HEK293 (cell line): ENCODE data around the gene KPTN.

Experiments
- CTCF ChIA-PET: fragments of 350-600 bp; formaldehyde crosslinking; extraction: SDS; loops from one replicate; lab custom pipeline; 2021; ENCODE audit warnings: antibody characterized with exemption; lab: Yijun Ruan, JAX
- POLR2A ChIA-PET: fragments of 300-600 bp; formaldehyde crosslinking; extraction: SDS; loops from one replicate; lab custom pipeline; 2020; ENCODE audit warnings: antibody characterized with exemption, inconsistent platforms; lab: Yijun Ruan, JAX
- H3K27ac ChIP-seq: fragments of 200-500 bp; sonication (Bioruptor generic); 2 replicates; pipeline ENCODE4 v1.5.1; 2014; ENCODE audit warnings: low read depth, low read length, control low read depth, inconsistent platforms; ENCODE audit errors: extremely low read depth
- H3K36me3 ChIP-seq, 2 experiments: fragments of 200-500 bp in 1 of 2; sonication (Bioruptor generic) in 1 of 2; 1 replicate in 1 of 2; 2 replicates in 1 of 2; pipeline ENCODE4 v1.5.1; 2014 to 2017; ENCODE audit warnings: inconsistent platforms in 2 of 2, low read length in 2 of 2; ENCODE audit not compliant: control insufficient read depth in 2 of 2, insufficient read depth in 1 of 2
- H3K4me1 ChIP-seq: fragments of 200-500 bp; sonication (Bioruptor generic); 2 replicates; pipeline ENCODE4 v1.5.1; 2014; ENCODE audit warnings: mild to moderate bottlenecking, low read length, inconsistent platforms; ENCODE audit not compliant: control insufficient read depth, insufficient read depth
- H3K4me3 ChIP-seq: 2 replicates; pipeline ENCODE4 v1.5.1; 2011; ENCODE audit warnings: low read depth, mild to moderate bottlenecking, control low read depth, low read length, moderate library complexity
- H3K9me3 ChIP-seq: fragments of 200-500 bp; sonication (Bioruptor generic); 2 replicates; pipeline ENCODE4 v1.5.1; 2014; ENCODE audit warnings: low read depth, low read length, inconsistent platforms; ENCODE audit not compliant: control insufficient read depth, insufficient read depth
- EGR2 ChIP-seq: fragments of 450-650 bp; formaldehyde crosslinking; IDR thresholded peaks from 2 replicates; pipeline ENCODE4 v1.5.1; 2016; ENCODE audit warnings: low read depth, missing biosample characterization, missing genetic modification characterization
- GLI4 ChIP-seq: fragments of 450-650 bp; formaldehyde crosslinking; IDR thresholded peaks from 2 replicates; pipeline ENCODE4 v1.5.1; 2016; ENCODE audit warnings: missing biosample characterization, missing genetic modification characterization
- GLIS2 ChIP-seq: fragments of 450-650 bp; formaldehyde crosslinking; IDR thresholded peaks from 2 replicates; pipeline ENCODE4 v1.5.1; 2016; ENCODE audit warnings: missing biosample characterization, missing genetic modification characterization
- HOXA7 ChIP-seq: sonication (generic); formaldehyde crosslinking; IDR thresholded peaks from 2 replicates; pipeline ENCODE4 v1.8.1; 2022; ENCODE audit warnings: missing genetic modification reagents, borderline replicate concordance
- KLF8 ChIP-seq: fragments of 450-650 bp; formaldehyde crosslinking; IDR thresholded peaks from 2 replicates; pipeline ENCODE4 v1.5.1; 2016; ENCODE audit warnings: missing biosample characterization, missing genetic modification characterization
- OSR2 ChIP-seq: fragments of 450-650 bp; formaldehyde crosslinking; IDR thresholded peaks from 2 replicates; pipeline ENCODE4 v1.5.1; 2016; ENCODE audit warnings: missing biosample characterization, missing genetic modification characterization
- PRDM4 ChIP-seq: fragments of 450-650 bp; formaldehyde crosslinking; IDR thresholded peaks from 2 replicates; pipeline ENCODE4 v1.5.1; 2017; ENCODE audit warnings: missing biosample characterization, missing genetic modification characterization
- RBAK ChIP-seq: fragments of 450-650 bp; formaldehyde crosslinking; IDR thresholded peaks from 2 replicates; pipeline ENCODE4 v1.5.1; 2016; ENCODE audit warnings: missing biosample characterization, missing genetic modification characterization
- SP2 ChIP-seq: fragments of 450-650 bp; formaldehyde crosslinking; IDR thresholded peaks from 2 replicates; pipeline ENCODE4 v1.5.1; 2016; ENCODE audit warnings: missing biosample characterization, missing genetic modification characterization
- ZFHX2 ChIP-seq: fragments of 450-650 bp; formaldehyde crosslinking; conservative IDR thresholded peaks from 2 replicates; pipeline ENCODE4 v1.5.1; 2016; ENCODE audit warnings: missing biosample characterization, missing genetic modification characterization
- ZFP3 ChIP-seq: fragments of 450-650 bp; formaldehyde crosslinking; IDR thresholded peaks from 2 replicates; pipeline ENCODE4 v1.5.1; 2016; ENCODE audit warnings: low read depth, missing biosample characterization, missing genetic modification characterization
- ZNF157 ChIP-seq: fragments of 450-650 bp; formaldehyde crosslinking; IDR thresholded peaks from 2 replicates; pipeline ENCODE4 v1.5.1; 2016; ENCODE audit warnings: missing biosample characterization, missing genetic modification characterization
- ZNF184 ChIP-seq: fragments of 450-650 bp; IDR thresholded peaks from 2 replicates; pipeline ENCODE4 v1.5.1; 2018; ENCODE audit warnings: missing biosample characterization, mild to moderate bottlenecking, missing genetic modification characterization
- ZNF2 ChIP-seq: fragments of 450-650 bp; formaldehyde crosslinking; IDR thresholded peaks from 2 replicates; pipeline ENCODE4 v1.5.1; 2016; ENCODE audit warnings: missing biosample characterization, missing genetic modification characterization
- ZNF202 ChIP-seq: fragments of 450-650 bp; formaldehyde crosslinking; IDR thresholded peaks from 2 replicates; pipeline ENCODE4 v1.5.1; 2016; ENCODE audit warnings: missing biosample characterization, missing genetic modification characterization, borderline replicate concordance
- ZNF239 ChIP-seq: fragments of 450-650 bp; formaldehyde crosslinking; IDR thresholded peaks from 2 replicates; pipeline ENCODE4 v1.5.1; 2016; ENCODE audit warnings: missing biosample characterization, missing genetic modification characterization
- ZNF37A ChIP-seq: fragments of 450-650 bp; IDR thresholded peaks from 2 replicates; pipeline ENCODE4 v1.5.1; 2018; ENCODE audit warnings: missing biosample characterization, missing genetic modification characterization
- ZNF561 ChIP-seq: fragments of 450-650 bp; IDR thresholded peaks from 2 replicates; pipeline ENCODE4 v1.5.1; 2018; ENCODE audit warnings: missing biosample characterization, missing genetic modification characterization, borderline replicate concordance
- ZNF585B ChIP-seq: fragments of 450-650 bp; formaldehyde crosslinking; IDR thresholded peaks from 2 replicates; pipeline ENCODE4 v1.5.1; 2016; ENCODE audit warnings: missing biosample characterization, missing genetic modification characterization
- ZNF692 ChIP-seq: fragments of 450-650 bp; formaldehyde crosslinking; IDR thresholded peaks from 2 replicates; pipeline ENCODE4 v1.5.1; 2016; ENCODE audit warnings: missing biosample characterization, missing genetic modification characterization
- ZNF792 ChIP-seq: fragments of 450-650 bp; formaldehyde crosslinking; IDR thresholded peaks from 2 replicates; pipeline ENCODE4 v1.5.1; 2016; ENCODE audit warnings: missing biosample characterization, missing genetic modification characterization
- ZNF843 ChIP-seq: fragments of 450-650 bp; formaldehyde crosslinking; IDR thresholded peaks from 2 replicates; pipeline ENCODE4 v1.5.1; 2016; ENCODE audit warnings: missing biosample characterization, missing genetic modification characterization
- ZXDB ChIP-seq: fragments of 450-650 bp; formaldehyde crosslinking; IDR thresholded peaks from 2 replicates; pipeline ENCODE4 v1.5.1; 2016; ENCODE audit warnings: missing biosample characterization, missing genetic modification characterization

The KPTN gene

GRCh38 chr19:47476438-47476972 is 7.5 kb downstream of the KPTN start:
- ChIA-PET CTCF (interaction anchor here (0.6 to 4.3 kb wide), 2 partner anchors 40 to 106 kb away, joined by 3 to 17 read pairs; no protein-coding TSS in a partner anchor), POLR2A (no interaction called here)
- Histone ChIP-seq H3K4me1 (no peaks in the 10 kb centered on the region), H3K27ac (no peak overlapping the region)
- TF ChIP-seq GLI4 (tag by site-specific recombination) (no peak), ZNF2 (tag by site-specific recombination) (no peak)
- TF ChIP-seq, all 188 proteins: peak for 0
- H3K4me3 ChIP-seq, result no peak overlapping the region
- H3K36me3 ChIP-seq, result no peaks in the 10 kb centered on the region
- no peaks in the 10 kb centered on the region for H3K9me3 ChIP-seq

- ChIA-PET POLR2A (interaction anchor here (1.1 kb wide), 1 partner anchor 8 kb away, joined by 10 read pairs; the partner anchor contains the start of gene KPTN), CTCF (interaction anchor here (0.6 to 4.3 kb wide), 4 partner anchors 24 to 190 kb away, joined by 3 to 17 read pairs (median 4); no protein-coding TSS in a partner anchor)
- H3K27ac ChIP-seq, result no peak overlapping the region
- peak; percentile 78 for TF ChIP-seq ZFHX2 (tag by site-specific recombination)
- TF ChIP-seq EGR2 (tag by site-specific recombination), result peak; percentile 77
- TF ChIP-seq ZNF202 (tag by site-specific recombination), result no peak
- H3K4me1 ChIP-seq, result no peaks in the 10 kb centered on the region
- H3K36me3 ChIP-seq, result no peaks in the 10 kb centered on the region
- H3K9me3 ChIP-seq, result no peaks in the 10 kb centered on the region
- no peak overlapping the region for H3K4me3 ChIP-seq
Measured at GRCh38 chr19:47475465-47475864, 8.6 kb downstream of the KPTN start.

GRCh38 chr19:47473336-47473735 is 10.7 kb downstream of the KPTN start:
- no peaks in the 10 kb centered on the region for H3K4me1 ChIP-seq
- ChIA-PET POLR2A (interaction anchor here (0.6 kb wide), 1 partner anchor 696 kb away, joined by 3 read pairs; no protein-coding TSS in a partner anchor), CTCF (interaction anchor here (0.8 to 4.3 kb wide), 3 partner anchors 10 to 42 kb away, joined by 3 to 17 read pairs (median 4); partner anchors contain the start of gene KPTN)
- no peaks in the 10 kb centered on the region for H3K9me3 ChIP-seq
- H3K4me3 ChIP-seq, result no peak overlapping the region
- TF ChIP-seq ZFHX2 (tag by site-specific recombination) (peak; percentile 92), ZNF184 (tag by site-specific recombination) (no peak), EGR2 (tag by site-specific recombination) (peak; percentile 95)
- no peaks in the 10 kb centered on the region for H3K36me3 ChIP-seq
- H3K27ac ChIP-seq, result no peak overlapping the region

GRCh38 chr19:47471733-47472457 is 12.1 kb downstream of the KPTN start, which contains the start of gene SLC8A2:
TSS of gene SLC8A2 (minus strand) at chr19:47471893. CDS start at chr19:47466403, 5,490 bp downstream.
- H3K4me1 ChIP-seq, result no peaks in the 10 kb centered on the region
- H3K4me3 ChIP-seq, result peak within 1 kb of the TSS; percentile 6; the same call in 1 of the 2 replicates
- ChIA-PET CTCF (interaction anchor here (0.7 to 4.3 kb wide), 4 partner anchors 12 to 235 kb away, joined by 3 to 17 read pairs (median 4); partner anchors contain the start of gene KPTN), POLR2A (interaction anchor here (0.5 to 2.2 kb wide), 5 partner anchors 12 to 252 kb away, joined by 3 to 7 read pairs (median 5); partner anchors contain the start of gene KPTN)
- no peaks in the 10 kb centered on the region for H3K9me3 ChIP-seq
- no peak within 1 kb of the TSS for H3K27ac ChIP-seq
- H3K36me3 ChIP-seq, result no peaks in the 10 kb centered on the region
- TF ChIP-seq SP2 (tag by site-specific recombination) (peak; percentile 51), RBAK (tag by site-specific recombination) (peak; percentile 74; the same call in 1 of the 2 replicates), HOXA7 (CRISPR knock-in tag) (no peak), ZNF37A (no peak), OSR2 (peak; percentile 54; the same call in 1 of the 2 replicates), ZNF792 (peak; percentile 71; the same call in 1 of the 2 replicates), ZNF239 (tag by site-specific recombination) (peak; percentile 51; the same call in 1 of the 2 replicates), ZXDB (peak; percentile 81), KLF8 (tag by site-specific recombination) (peak; percentile 85), ZNF2 (tag by site-specific recombination) (0 out of 2 replicates have a peak, but pooled peaks have one; percentile 68), ZNF843 (tag by site-specific recombination) (peak; percentile 74), ZNF585B (tag by site-specific recombination) (no peak), PRDM4 (tag by site-specific recombination) (peak; percentile 79), ZNF692 (tag by site-specific recombination) (peak; percentile 84), ZNF157 (no peak), ZNF561 (no peak), GLIS2 (tag by site-specific recombination) (peak; percentile 34; the same call in 1 of the 2 replicates), ZFP3 (tag by site-specific recombination) (no peak)
